HepG2 (cell line): ENCODE results near the gene SORBS2. TPM values are rescaled to one million over a fixed set of nuclear protein-coding genes. Genes with fewer than 3 reads are reported as not detected.

Source experiments
- CENPT ChIP-seq: sonication (generic); formaldehyde crosslinking; IDR thresholded peaks from 2 replicates; pipeline ENCODE4 v1.8.0; 2022; ENCODE audit warnings: low read depth, mild to moderate bottlenecking, moderate library complexity, missing genetic modification reagents
- EED ChIP-seq: sonication (generic); formaldehyde crosslinking; IDR thresholded peaks from 2 replicates; pipeline ENCODE4 v1.5.0; 2020; ENCODE audit warnings: mild to moderate bottlenecking, missing genetic modification reagents
- GATA4 ChIP-seq: sonication (generic); IDR thresholded peaks from 2 replicates; pipeline ENCODE4 v1.6.1; 2016; ENCODE audit warnings: antibody characterized with exemption, low read depth, borderline replicate concordance
- HDAC6 ChIP-seq: fragments of 200-600 bp; sonication (generic); IDR thresholded peaks from 2 replicates; pipeline ENCODE4 v1.7.0; 2017; ENCODE audit warnings: mild to moderate bottlenecking, antibody characterized with exemption, low read length, low read depth
- KMT2B ChIP-seq: IDR thresholded peaks from 2 replicates; pipeline ENCODE4 v1.6.1; 2016; ENCODE audit warnings: missing genetic modification reagents, missing compliant biosample characterization
- MAZ ChIP-seq, 2 experiments: sonication (generic) in 1 of 2; formaldehyde crosslinking in 1 of 2; IDR thresholded peaks; 2 replicates each; pipeline versions ENCODE4 v1.5.0 to v1.6.1; 2012 to 2020; ENCODE audit warnings: low read depth in 2 of 2, mild to moderate bottlenecking in 2 of 2, borderline replicate concordance in 1 of 2, improper control_type of control experiment in 1 of 2, low read length in 1 of 2, missing genetic modification reagents in 1 of 2, moderate library complexity in 1 of 2
- NBN ChIP-seq: fragments of 450-650 bp; conservative IDR thresholded peaks from 2 replicates; pipeline ENCODE4 v1.6.1; 2017
- NCOA1 ChIP-seq: sonication (generic); formaldehyde crosslinking; IDR thresholded peaks from 2 replicates; pipeline ENCODE4 v1.9.0; 2021; ENCODE audit warnings: missing genetic modification reagents
- PBX3 ChIP-seq: sonication (generic); formaldehyde crosslinking; IDR thresholded peaks from 2 replicates; pipeline ENCODE4 v1.8.1; 2023; ENCODE audit warnings: missing genetic modification reagents, inconsistent platforms, borderline replicate concordance
- PCBP2 ChIP-seq: fragments of 200-400 bp; formaldehyde crosslinking; optimal IDR thresholded peaks from 2 replicates; pipeline ENCODE3; 2018; ENCODE audit warnings: low read length, low read depth; ENCODE audit not compliant: poor library complexity, severe bottlenecking
- POLR2AphosphoS5 ChIP-seq: IDR thresholded peaks from 2 replicates; pipeline ENCODE4 v1.6.1; 2012; ENCODE audit warnings: low read depth, low read length
- RAD21 ChIP-seq: fragments of 450-650 bp; formaldehyde crosslinking; IDR thresholded peaks from 2 replicates; pipeline ENCODE4 v1.5.0; 2020; ENCODE audit warnings: mild to moderate bottlenecking
- RFX1 ChIP-seq: fragments of 450-650 bp; IDR thresholded peaks from 2 replicates; pipeline ENCODE4 v1.6.1; 2017
- SALL2 ChIP-seq: sonication (generic); formaldehyde crosslinking; IDR thresholded peaks from 2 replicates; pipeline ENCODE4 v1.8.1; 2023; ENCODE audit warnings: mild to moderate bottlenecking, missing genetic modification reagents, inconsistent platforms
- SP5 ChIP-seq: IDR thresholded peaks from 2 replicates; pipeline ENCODE4 v1.6.1; 2016; ENCODE audit warnings: low read depth, borderline replicate concordance
- SRSF1 ChIP-seq: fragments of 200-400 bp; formaldehyde crosslinking; optimal IDR thresholded peaks from 2 replicates; pipeline ENCODE3; 2017; ENCODE audit warnings: mild to moderate bottlenecking, low read depth, low read length, moderate library complexity
- SRSF9 ChIP-seq: fragments of 200-400 bp; formaldehyde crosslinking; IDR thresholded peaks from 2 replicates; pipeline ENCODE4 v1.6.1; 2018; ENCODE audit warnings: borderline replicate concordance, mild to moderate bottlenecking, low read depth, low read length; ENCODE audit not compliant: insufficient read depth, poor library complexity, severe bottlenecking
- SSRP1 ChIP-seq: IDR thresholded peaks from 2 replicates; pipeline ENCODE4 v1.6.1; 2016; ENCODE audit warnings: control low read depth
- TFDP2 ChIP-seq: sonication (generic); formaldehyde crosslinking; IDR thresholded peaks from 2 replicates; pipeline ENCODE4 v1.4.0; 2020; ENCODE audit warnings: missing genetic modification reagents
- ZBTB10 ChIP-seq: sonication (generic); formaldehyde crosslinking; IDR thresholded peaks from 2 replicates; pipeline ENCODE4 v1.4.0; 2020; ENCODE audit warnings: missing genetic modification reagents, borderline replicate concordance
- ZNF430 ChIP-seq: sonication (generic); formaldehyde crosslinking; IDR thresholded peaks from 2 replicates; pipeline ENCODE4 v1.9.0; 2021; ENCODE audit warnings: mild to moderate bottlenecking, missing genetic modification reagents
- ZNF446 ChIP-seq: sonication (generic); formaldehyde crosslinking; IDR thresholded peaks from 2 replicates; pipeline ENCODE4 v1.5.0; 2020; ENCODE audit warnings: mild to moderate bottlenecking, missing genetic modification reagents
- ZNF710 ChIP-seq: sonication (generic); formaldehyde crosslinking; IDR thresholded peaks from 2 replicates; pipeline ENCODE4 v1.5.0; 2020; ENCODE audit warnings: mild to moderate bottlenecking, missing genetic modification reagents, borderline replicate concordance
- ZNF841 ChIP-seq: sonication (generic); formaldehyde crosslinking; IDR thresholded peaks from 2 replicates; pipeline ENCODE4 v1.8.1; 2023; ENCODE audit warnings: missing genetic modification reagents, borderline replicate concordance
- polyA plus RNA-seq, 8 experiments: library from polyadenylated mRNA; depleted of rRNA in 3 of 8; stranded (reverse) in 7 of 8; unstranded in 1 of 8; fragments of >200 nt; fragmentation: Illumina TruSeq in 4 of 8; extraction: Trizol in 4 of 8; gene quantifications; 2 replicates each; pipeline versions ENCODE4 v1.2.1 to v1.2.3, GENCODE V29; 2011 to 2016; ENCODE audit warnings: low read depth in 4 of 8, missing spikeins in 1 of 8, mixed read lengths in 1 of 8; ENCODE audit not compliant: insufficient read depth in 1 of 8
- total RNA-seq, 5 experiments: library from RNA; depleted of rRNA; stranded (reverse); fragments of >200 nt; fragmentation: Illumina TruSeq; extraction: Trizol; gene quantifications; 2 replicates each; pipeline ENCODE4 v1.2.3, GENCODE V29; 2016; ENCODE audit warnings: low read depth in 1 of 5

The SORBS2 gene
- total and polyA plus RNA-seq, 2 of the 13 experiments (the other 11 are each of a cell fraction or from before 2014, with no cell fraction given) = 25.0 to 80.5 TPM

GRCh38 chr4:185713731-185714130 lies 98.3 kb downstream of the SORBS2 start (continued):
- no peak for TF ChIP-seq PBX3
- no peak for TF ChIP-seq RFX1
- no peak for TF ChIP-seq CENPT (CRISPR knock-in tag)
- TF ChIP-seq ZNF446 (CRISPR knock-in tag) = no peak
- TF ChIP-seq KMT2B (CRISPR knock-in tag) = peak; percentile 41; the same call in 1 of the 2 replicates
- no peak for TF ChIP-seq SSRP1 (CRISPR knock-in tag)
- no peak for TF ChIP-seq EED (CRISPR knock-in tag)
- no peak for TF ChIP-seq HDAC6
- no peak for TF ChIP-seq MAZ (IDR thresholded peaks at IDR 0.05; ENCODE audit: borderline replicate concordance, low read depth, low read length)
- TF ChIP-seq MAZ (CRISPR knock-in tag; IDR thresholded peaks at IDR 0.05; ENCODE audit: low read depth) = no peak
- TF ChIP-seq SALL2 = no peak
- TF ChIP-seq TFDP2 (CRISPR knock-in tag) = no peak
- no peak for TF ChIP-seq NBN
- TF ChIP-seq NCOA1 (CRISPR knock-in tag) = no peak
- TF ChIP-seq RAD21 = no peak
- TF ChIP-seq GATA4 = peak; percentile 67; the same call in 1 of the 2 replicates
- TF ChIP-seq POLR2AphosphoS5 = no peak
- TF ChIP-seq ZBTB10 = no peak
- no peak for TF ChIP-seq ZNF710 (CRISPR knock-in tag)
- no peak for TF ChIP-seq ZNF430 (CRISPR knock-in tag)
- TF ChIP-seq SRSF9 = no peak
- TF ChIP-seq SRSF1 = no peak
- TF ChIP-seq ZNF841 (CRISPR knock-in tag) = no peak
- no peak for TF ChIP-seq PCBP2
- no peak for TF ChIP-seq SP5
